Smooth muscle cell (in vitro differentiated cells): Measurements from ENCODE around the gene SMARCD2. TPM values are rescaled to one million over a fixed set of nuclear protein-coding genes. Genes with fewer than 3 reads are reported as not detected.

Source experiments
- DNase-seq: peaks from one replicate; lab custom pipeline; 2025; ENCODE audit not compliant: unreplicated experiment; lab: John Stamatoyannopoulos, UW
- H2AFZ ChIP-seq: fragments of 200-600 bp; sonication (generic); 2 replicates; pipeline ENCODE4 v1.6.0; 2016; ENCODE audit warnings: antibody characterized with exemption, low read depth, mild to moderate bottlenecking
- H3F3A ChIP-seq: fragments of 200-600 bp; sonication (generic); 2 replicates; pipeline ENCODE4 v1.6.0; 2017; ENCODE audit warnings: antibody characterized with exemption, low read depth
- H3K27ac ChIP-seq: fragments of 200-600 bp; sonication (generic); 2 replicates; pipeline ENCODE4 v1.5.1; 2016; ENCODE audit warnings: low read depth, mild to moderate bottlenecking
- H3K27me3 ChIP-seq: fragments of 200-600 bp; sonication (generic); 2 replicates; pipeline ENCODE4 v1.6.1; 2016; ENCODE audit warnings: low read depth, mild to moderate bottlenecking
- H3K36me3 ChIP-seq: fragments of 200-600 bp; sonication (generic); 2 replicates; pipeline ENCODE4 v1.5.1; 2016; ENCODE audit warnings: low read depth
- H3K4me1 ChIP-seq: fragments of 200-600 bp; sonication (generic); 2 replicates; pipeline ENCODE4 v1.5.1; 2016; ENCODE audit warnings: low read depth
- H3K4me2 ChIP-seq: fragments of 200-600 bp; sonication (generic); 2 replicates; pipeline ENCODE4 v1.6.0; 2016; ENCODE audit warnings: mild to moderate bottlenecking
- H3K4me3 ChIP-seq: fragments of 200-600 bp; sonication (generic); 2 replicates; pipeline ENCODE4 v1.5.1; 2016; ENCODE audit warnings: mild to moderate bottlenecking
- H3K79me2 ChIP-seq: fragments of 200-600 bp; sonication (generic); 2 replicates; pipeline ENCODE4 v1.6.0; 2016; ENCODE audit warnings: low read depth, mild to moderate bottlenecking
- H3K9ac ChIP-seq: fragments of 200-600 bp; sonication (generic); 2 replicates; pipeline ENCODE4 v1.6.0; 2016; ENCODE audit warnings: low read depth
- H3K9me3 ChIP-seq: fragments of 200-600 bp; sonication (generic); replicated peaks from 2 replicates; pipeline ENCODE4 v1.5.1; 2016; ENCODE audit warnings: low read depth
- H4K20me1 ChIP-seq: fragments of 200-600 bp; sonication (generic); 2 replicates; pipeline ENCODE4 v1.6.0; 2016; ENCODE audit warnings: low read depth
- CTCF ChIP-seq: fragments of 200-600 bp; sonication (generic); IDR thresholded peaks from 2 replicates; pipeline ENCODE4 v1.5.1; 2017; ENCODE audit warnings: borderline replicate concordance, mild to moderate bottlenecking, antibody characterized with exemption; ENCODE audit not compliant: insufficient read depth, poor library complexity, severe bottlenecking
- WGBS: methylation state at CpG from one replicate; pipeline ENCODE4 v1.1.7; 2016; ENCODE audit warnings: low lambda C conversion rate; 5-methylcytosine and 5-hydroxymethylcytosine counted together
- polyA plus RNA-seq: library from polyadenylated mRNA; unstranded; fragments of >200 nt; fragmentation: Nextera tagmentation; extraction: Ambion mirVana; gene quantifications from 2 replicates; pipeline ENCODE4 v1.2.1, GENCODE V29; 2016
- total RNA-seq: library from RNA; depleted of rRNA; stranded (reverse); fragments of >200 nt; gene quantifications from 2 replicates; pipeline ENCODE4 v1.2.3, GENCODE V29; 2014

Gene SMARCD2
- total and polyA plus RNA-seq, 2 experiments from 2014 or later, result 41.9 to 43.7 TPM

- TF ChIP-seq CTCF, result no peak
- H3K36me3 ChIP-seq, result no peaks in the 10 kb centered on the region
- H3F3A ChIP-seq, result no peaks in the 10 kb centered on the region
- DNase-seq, result no peak
- H4K20me1 ChIP-seq, result peaks cover 7% of the 10 kb centered on the region
- H3K79me2 ChIP-seq, result peaks cover 34% of the 10 kb centered on the region
- H3K27me3 ChIP-seq, result no peaks in the 10 kb centered on the region
- H2AFZ ChIP-seq, result no peak overlapping the region
- H3K4me2 ChIP-seq, result no peak overlapping the region
- WGBS, result 96% methylated on average over 5 of the region's 5 CpGs
- no peaks in the 10 kb centered on the region for H3K9me3 ChIP-seq
- no peak overlapping the region for H3K4me3 ChIP-seq
- H3K4me1 ChIP-seq, result peaks cover 14% of the 10 kb centered on the region
- no peak overlapping the region for H3K27ac ChIP-seq
- no peak overlapping the region for H3K9ac ChIP-seq
Observed at GRCh38 chr17:63830278-63830677, 12.2 kb downstream of the SMARCD2 start.

- Histone ChIP-seq H3K9me3 (no peaks in the 10 kb centered on the region), H3K4me2 (peak overlapping the region; percentile 95), H3K4me3 (no peak overlapping the region), H3K9ac (no peak overlapping the region), H3K27ac (no peak overlapping the region), H2AFZ (no peak overlapping the region), H3K36me3 (no peaks in the 10 kb centered on the region), H3K79me2 (peaks cover 34% of the 10 kb centered on the region), H3K4me1 (peaks cover 14% of the 10 kb centered on the region), H3K27me3 (no peaks in the 10 kb centered on the region), H3F3A (no peaks in the 10 kb centered on the region), H4K20me1 (peaks cover 3% of the 10 kb centered on the region)
- 100% methylated on average over 3 of the region's 3 CpGs for WGBS
- TF ChIP-seq CTCF, result no peak
- DNase-seq, result no peak
Observed at GRCh38 chr17:63828936-63829335, 13.5 kb downstream of the SMARCD2 start.

GRCh38 chr17:63827801-63828221, 14.7 kb downstream of the SMARCD2 start:
- Histone ChIP-seq H3K27me3 (no peaks in the 10 kb centered on the region), H2AFZ (peak overlapping the region; percentile 99), H4K20me1 (peaks cover 3% of the 10 kb centered on the region), H3K9ac (peak overlapping the region; percentile 97), H3K9me3 (no peaks in the 10 kb centered on the region), H3F3A (no peaks in the 10 kb centered on the region), H3K36me3 (no peaks in the 10 kb centered on the region), H3K4me1 (peaks cover 14% of the 10 kb centered on the region), H3K4me3 (peak overlapping the region; percentile 71), H3K79me2 (peaks cover 34% of the 10 kb centered on the region), H3K4me2 (peak overlapping the region; percentile 95), H3K27ac (peak overlapping the region; percentile 95)
- 4% methylated on average over 19 of the region's 19 CpGs for WGBS
- DNase-seq, result no peak
- no peak for TF ChIP-seq CTCF

GRCh38 chr17:63827002-63827800, 15.3 kb downstream of the SMARCD2 start, which contains the start of the genes FTSJ3 and PSMC5:
Gene FTSJ3 (minus strand): TSS chr17:63827663. CDS start chr17:63826902, 761 bp downstream.
Gene PSMC5 (plus strand): TSS chr17:63827431. CDS start chr17:63827491, 60 bp downstream.
- Histone ChIP-seq H3K36me3 (no peaks in the 10 kb centered on the region), H3K79me2 (peaks cover 36% of the 10 kb centered on the region), H3K27me3 (no peaks in the 10 kb centered on the region), H3K4me2 (peak within 1 kb of the TSS; percentile 95), H2AFZ (peak within 1 kb of the TSS; percentile 99), H3F3A (no peaks in the 10 kb centered on the region), H4K20me1 (peaks cover 3% of the 10 kb centered on the region), H3K27ac (peak within 1 kb of the TSS; percentile 95), H3K4me3 (peak within 1 kb of the TSS; percentile 71), H3K4me1 (peaks cover 14% of the 10 kb centered on the region), H3K9ac (peak within 1 kb of the TSS; percentile 97), H3K9me3 (no peaks in the 10 kb centered on the region)
- DNase-seq, result peak; percentile 96
- TF ChIP-seq CTCF, result peak; percentile 13
- WGBS, result 2% methylated on average over 43 of the region's 58 CpGs
